B cell (primary cell): ENCODE measurements around the gene ABCG5.

Experiments used
- EZH2 ChIP-seq: IDR thresholded peaks from 2 replicates; pipeline ENCODE4 v1.6.1; 2012; ENCODE audit warnings: borderline replicate concordance, low read depth, mild to moderate bottlenecking, moderate library complexity, low read length; ENCODE audit not compliant: insufficient read depth, poor library complexity, severe bottlenecking
- TF ChIP-seq, protein P1 (sequence below): fragments of 200-600 bp; IDR thresholded peaks from one replicate; pipeline ENCODE4 v1.8.0; 2022; ENCODE audit warnings: antibody characterized with exemption, mild to moderate bottlenecking

DNA sequence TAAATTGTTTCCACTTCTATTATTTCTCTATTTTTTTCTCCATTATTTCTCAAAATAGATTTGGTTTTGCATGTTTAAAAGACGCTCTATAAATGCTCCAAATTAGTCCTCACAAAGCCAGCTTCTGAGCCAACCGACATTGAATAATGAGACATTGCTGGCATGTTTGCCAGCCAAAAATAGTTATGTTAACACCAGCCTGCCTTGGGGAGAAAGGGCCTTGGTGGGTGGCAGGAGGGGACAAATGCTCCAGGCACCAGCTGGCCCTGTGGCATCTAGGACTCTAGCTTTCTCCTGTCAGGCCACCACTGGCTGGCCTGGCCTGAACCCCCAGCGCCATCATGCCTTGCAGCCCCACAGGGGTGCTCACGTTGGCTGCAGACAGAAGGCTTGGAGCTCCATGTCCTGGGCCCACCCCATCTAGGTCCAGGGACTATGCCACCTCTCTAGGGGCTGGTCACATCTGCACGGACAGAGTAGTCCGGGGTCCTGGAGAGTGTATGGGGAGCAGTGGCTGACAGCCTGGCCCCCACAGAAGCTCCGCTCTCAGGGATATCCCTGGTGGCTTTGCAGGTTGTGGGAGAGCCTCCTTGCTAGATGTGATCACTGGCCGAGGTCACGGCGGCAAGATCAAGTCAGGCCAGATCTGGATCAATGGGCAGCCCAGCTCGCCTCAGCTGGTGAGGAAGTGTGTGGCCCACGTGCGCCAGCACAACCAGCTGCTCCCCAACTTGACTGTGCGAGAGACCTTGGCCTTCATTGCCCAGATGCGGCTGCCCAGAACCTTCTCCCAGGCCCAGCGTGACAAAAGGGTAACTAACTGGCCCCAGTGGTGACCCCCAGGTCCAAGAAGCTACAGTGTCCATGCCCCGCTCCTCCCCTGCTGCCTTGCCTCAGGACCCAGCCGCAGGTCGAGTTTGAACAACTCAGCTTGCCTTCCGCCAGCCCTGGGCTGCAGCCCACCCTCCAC lies 12.7 kb upstream of the ABCG5 start:
- TF ChIP-seq, protein P1, sequence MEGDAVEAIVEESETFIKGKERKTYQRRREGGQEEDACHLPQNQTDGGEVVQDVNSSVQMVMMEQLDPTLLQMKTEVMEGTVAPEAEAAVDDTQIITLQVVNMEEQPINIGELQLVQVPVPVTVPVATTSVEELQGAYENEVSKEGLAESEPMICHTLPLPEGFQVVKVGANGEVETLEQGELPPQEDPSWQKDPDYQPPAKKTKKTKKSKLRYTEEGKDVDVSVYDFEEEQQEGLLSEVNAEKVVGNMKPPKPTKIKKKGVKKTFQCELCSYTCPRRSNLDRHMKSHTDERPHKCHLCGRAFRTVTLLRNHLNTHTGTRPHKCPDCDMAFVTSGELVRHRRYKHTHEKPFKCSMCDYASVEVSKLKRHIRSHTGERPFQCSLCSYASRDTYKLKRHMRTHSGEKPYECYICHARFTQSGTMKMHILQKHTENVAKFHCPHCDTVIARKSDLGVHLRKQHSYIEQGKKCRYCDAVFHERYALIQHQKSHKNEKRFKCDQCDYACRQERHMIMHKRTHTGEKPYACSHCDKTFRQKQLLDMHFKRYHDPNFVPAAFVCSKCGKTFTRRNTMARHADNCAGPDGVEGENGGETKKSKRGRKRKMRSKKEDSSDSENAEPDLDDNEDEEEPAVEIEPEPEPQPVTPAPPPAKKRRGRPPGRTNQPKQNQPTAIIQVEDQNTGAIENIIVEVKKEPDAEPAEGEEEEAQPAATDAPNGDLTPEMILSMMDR, result no peak
- TF ChIP-seq EZH2, result no peak
